HCT116 (cell line): Measurements from ENCODE around the gene KRTAP4-8. TPM values are rescaled to one million over a fixed set of nuclear protein-coding genes. Genes with fewer than 3 reads are reported as not detected.
"Not testable (repeated sequence)": the region's sequence is repeated elsewhere in the genome, so short reads cannot be mapped to it uniquely, and the experiment has no call there.

ENCODE experiments used
- ATAC-seq: fragments of 200-7000 bp; cut with Tn5 transposase; 2 replicates; pipeline ENCODE4 v1.9.1; 2020; ENCODE audit warnings: mild to moderate bottlenecking, moderate library complexity
- BruUV-seq: library from RNA; stranded (reverse); fragments of 400-500 nt; replicated peaks from 2 replicates; lab custom pipeline; 2021; lab: Mats Ljungman, UMichigan
- CTCF ChIA-PET: fragments of 300-600 bp; sonication (Branson Sonifier 250); formaldehyde crosslinking; loops from one replicate; lab custom pipeline; 2021; ENCODE audit warnings: antibody characterized with exemption; lab: Charles Lee
- POLR2A ChIA-PET: fragments of 300-600, 350-600 bp; sonication (Branson Sonifier 250); formaldehyde crosslinking; loops from one replicate; lab custom pipeline; 2021; ENCODE audit warnings: antibody characterized with exemption; lab: Charles Lee
- RAD21 ChIA-PET, 2 experiments: fragments of 300-600 bp; sonication (Branson Sonifier 250); formaldehyde crosslinking; loops; one replicate each; lab custom pipeline; 2023; ENCODE audit warnings: low total read pairs in 2 of 2; ENCODE audit not compliant: uncharacterized antibody in 2 of 2, unreplicated experiment in 2 of 2, low non-redundant PET in 1 of 2; lab: Charles Lee
- DNase-seq: peaks from one replicate; pipeline ENCODE4 v3.0.0-alpha.2; 2010; ENCODE audit warnings: low read depth, low spot score
- H2AFZ ChIP-seq: fragments of 200-600 bp; shearing (Covaris generic), sonication (generic); 2 replicates; pipeline ENCODE4 v1.6.1; 2017; ENCODE audit warnings: low read depth, mixed run types, mixed read lengths, antibody characterized with exemption, low read length; ENCODE audit not compliant: poor library complexity, severe bottlenecking
- H3K27ac ChIP-seq: 2 replicates; pipeline ENCODE4 v1.5.1; 2012; ENCODE audit warnings: low read depth, low read length
- H3K27me3 ChIP-seq: fragments of 200-600 bp; sonication (generic); 2 replicates; pipeline ENCODE4 v1.6.1; 2016; ENCODE audit warnings: mixed run types, low read length, mixed read lengths; ENCODE audit not compliant: insufficient read depth
- H3K36me3 ChIP-seq, 2 experiments: fragments of 200-500 bp in 1 of 2; fragments of 200-600 bp in 1 of 2; sonication (Bioruptor generic) in 1 of 2; sonication (generic) in 1 of 2; 2 replicates each; pipeline versions ENCODE4 v1.5.1 to v1.6.1; 2014 to 2016; ENCODE audit warnings: low read length in 2 of 2, inconsistent platforms in 1 of 2, mixed read lengths in 1 of 2, mixed run types in 1 of 2; ENCODE audit not compliant: insufficient read depth in 2 of 2, control insufficient read depth in 1 of 2
- H3K4me1 ChIP-seq, 2 experiments: fragments of 200-600 bp in 1 of 2; sonication (generic) in 1 of 2; 2 replicates each; pipeline versions ENCODE4 v1.5.1 to v1.6.1; 2012 to 2017; ENCODE audit warnings: low read length in 2 of 2, inconsistent platforms in 1 of 2, mild to moderate bottlenecking in 1 of 2, mixed read lengths in 1 of 2, mixed run types in 1 of 2, moderate library complexity in 1 of 2; ENCODE audit not compliant: insufficient read depth in 2 of 2, control insufficient read depth in 1 of 2
- H3K4me2 ChIP-seq: fragments of 200-600 bp; sonication (generic); 2 replicates; pipeline ENCODE4 v1.6.1; 2017; ENCODE audit warnings: mixed run types, low read length, mixed read lengths
- H3K4me3 ChIP-seq, 2 experiments: fragments of 200-600 bp in 1 of 2; sonication (generic) in 1 of 2; replicated peaks in 1 of 2; 2 replicates each; pipeline ENCODE4 v1.5.1; 2011 to 2016; ENCODE audit warnings: low read length in 2 of 2, control low read depth in 1 of 2, low read depth in 1 of 2, mild to moderate bottlenecking in 1 of 2, mixed read lengths in 1 of 2, mixed run types in 1 of 2
- H3K79me2 ChIP-seq: fragments of 200-600 bp; sonication (generic); 2 replicates; pipeline ENCODE4 v1.6.1; 2017; ENCODE audit warnings: mild to moderate bottlenecking, mixed run types, low read length, moderate library complexity, mixed read lengths; ENCODE audit not compliant: insufficient read depth
- H3K9ac ChIP-seq: fragments of 200-600 bp; sonication (generic); 2 replicates; pipeline ENCODE4 v1.6.1; 2016; ENCODE audit warnings: low read length, mixed read lengths
- H3K9me2 ChIP-seq: fragments of 200-600 bp; sonication (generic), shearing (Covaris generic); 2 replicates; pipeline ENCODE4 v1.6.1; 2017; ENCODE audit warnings: mixed run types, mild to moderate bottlenecking, moderate library complexity; ENCODE audit not compliant: insufficient read depth
- H3K9me3 ChIP-seq, 2 experiments: fragments of 200-500 bp in 1 of 2; fragments of 200-600 bp in 1 of 2; sonication (Bioruptor generic) in 1 of 2; sonication (generic) in 1 of 2; 2 replicates each; pipeline ENCODE4 v1.6.1; 2014 to 2017; ENCODE audit warnings: low read length in 2 of 2, mixed read lengths in 2 of 2, inconsistent platforms in 1 of 2, low read depth in 1 of 2, mild to moderate bottlenecking in 1 of 2, mixed run types in 1 of 2, moderate library complexity in 1 of 2; ENCODE audit not compliant: control insufficient read depth in 1 of 2, insufficient read depth in 1 of 2
- H4K20me1 ChIP-seq: fragments of 200-600 bp; sonication (generic), shearing (Covaris generic); 2 replicates; pipeline ENCODE4 v1.6.1; 2017; ENCODE audit warnings: mixed run types, mild to moderate bottlenecking, moderate library complexity; ENCODE audit not compliant: insufficient read depth
- CBX3 ChIP-seq: IDR thresholded peaks from 2 replicates; pipeline ENCODE4 v1.6.1; 2012; ENCODE audit warnings: low read depth
- ELF1 ChIP-seq: IDR thresholded peaks from 2 replicates; pipeline ENCODE4 v1.6.1; 2012; ENCODE audit warnings: low read depth, borderline replicate concordance
- EZH2phosphoT487 ChIP-seq: fragments of 200-600 bp; IDR thresholded peaks from 2 replicates; pipeline ENCODE4 v1.6.1; 2018; ENCODE audit warnings: antibody characterized with exemption, borderline replicate concordance
- JUND ChIP-seq: IDR thresholded peaks from 2 replicates; pipeline ENCODE4 v1.6.1; 2012
- SRF ChIP-seq: IDR thresholded peaks from 2 replicates; pipeline ENCODE4 v1.6.1; 2012; ENCODE audit warnings: low read depth
- intact Hi-C: fragments of 100-400 bp; cut with micrococcal nuclease; formaldehyde crosslinking; loops from 2 replicates; pipeline ENCODE4 v1.10.0; 2022
- total RNA-seq: library from RNA; stranded (reverse); gene quantifications from one replicate; pipeline ENCODE4 v1.2.1, GENCODE V29; 2021; ENCODE audit not compliant: unreplicated experiment
- TF ChIP-seq, protein P1 (sequence below): IDR thresholded peaks from 2 replicates; pipeline ENCODE4 v1.6.1; 2012
- TF ChIP-seq, protein P2 (sequence below): IDR thresholded peaks from 2 replicates; pipeline ENCODE4 v1.6.1; 2012; ENCODE audit warnings: low read depth

Gene KRTAP4-8
- total RNA-seq, 1 experiment from 2014 or later: not detected

GRCh38 chr17:41118721-41119120 is 20.8 kb upstream of the KRTAP4-8 start:
- ChIA-PET CTCF (no interaction called here), RAD21 (no interaction called here), POLR2A (no interaction called here)
- no peaks in the 10 kb centered on the region for H3K9me2 ChIP-seq
- BruUV-seq: no TSS peak
- 0 out of 4 replicates have a peak, but pooled peaks cover 0 to 2% of the 10 kb centered on the region in 2 experiments for H3K36me3 ChIP-seq
- H3K9me3 ChIP-seq: peaks cover 0 to 6% of the 10 kb centered on the region in 2 experiments; a peak in 1 of 4 replicates
- H2AFZ ChIP-seq: no peak overlapping the region
- no peak for ATAC-seq
- no peak overlapping the region for H3K4me2 ChIP-seq
- H3K79me2 ChIP-seq: no peaks in the 10 kb centered on the region
- H3K27me3 ChIP-seq: no peaks in the 10 kb centered on the region
- H3K9ac ChIP-seq: no peak overlapping the region
- no peak overlapping the region for H3K4me3 ChIP-seq
- TF ChIP-seq ELF1: no peak
- TF ChIP-seq JUND: no peak
- TF ChIP-seq, protein P1, sequence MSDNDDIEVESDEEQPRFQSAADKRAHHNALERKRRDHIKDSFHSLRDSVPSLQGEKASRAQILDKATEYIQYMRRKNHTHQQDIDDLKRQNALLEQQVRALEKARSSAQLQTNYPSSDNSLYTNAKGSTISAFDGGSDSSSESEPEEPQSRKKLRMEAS: no peak
- TF ChIP-seq, protein P2, sequence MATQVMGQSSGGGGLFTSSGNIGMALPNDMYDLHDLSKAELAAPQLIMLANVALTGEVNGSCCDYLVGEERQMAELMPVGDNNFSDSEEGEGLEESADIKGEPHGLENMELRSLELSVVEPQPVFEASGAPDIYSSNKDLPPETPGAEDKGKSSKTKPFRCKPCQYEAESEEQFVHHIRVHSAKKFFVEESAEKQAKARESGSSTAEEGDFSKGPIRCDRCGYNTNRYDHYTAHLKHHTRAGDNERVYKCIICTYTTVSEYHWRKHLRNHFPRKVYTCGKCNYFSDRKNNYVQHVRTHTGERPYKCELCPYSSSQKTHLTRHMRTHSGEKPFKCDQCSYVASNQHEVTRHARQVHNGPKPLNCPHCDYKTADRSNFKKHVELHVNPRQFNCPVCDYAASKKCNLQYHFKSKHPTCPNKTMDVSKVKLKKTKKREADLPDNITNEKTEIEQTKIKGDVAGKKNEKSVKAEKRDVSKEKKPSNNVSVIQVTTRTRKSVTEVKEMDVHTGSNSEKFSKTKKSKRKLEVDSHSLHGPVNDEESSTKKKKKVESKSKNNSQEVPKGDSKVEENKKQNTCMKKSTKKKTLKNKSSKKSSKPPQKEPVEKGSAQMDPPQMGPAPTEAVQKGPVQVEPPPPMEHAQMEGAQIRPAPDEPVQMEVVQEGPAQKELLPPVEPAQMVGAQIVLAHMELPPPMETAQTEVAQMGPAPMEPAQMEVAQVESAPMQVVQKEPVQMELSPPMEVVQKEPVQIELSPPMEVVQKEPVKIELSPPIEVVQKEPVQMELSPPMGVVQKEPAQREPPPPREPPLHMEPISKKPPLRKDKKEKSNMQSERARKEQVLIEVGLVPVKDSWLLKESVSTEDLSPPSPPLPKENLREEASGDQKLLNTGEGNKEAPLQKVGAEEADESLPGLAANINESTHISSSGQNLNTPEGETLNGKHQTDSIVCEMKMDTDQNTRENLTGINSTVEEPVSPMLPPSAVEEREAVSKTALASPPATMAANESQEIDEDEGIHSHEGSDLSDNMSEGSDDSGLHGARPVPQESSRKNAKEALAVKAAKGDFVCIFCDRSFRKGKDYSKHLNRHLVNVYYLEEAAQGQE: no peak
- no peak for TF ChIP-seq SRF
- TF ChIP-seq EZH2phosphoT487: no peak
- TF ChIP-seq CBX3: no peak
- TF ChIP-seq, all 23 proteins: peak for 0
- intact Hi-C loops: no loop called here
- H3K27ac ChIP-seq: no peak overlapping the region
- no peaks in the 10 kb centered on the region for H4K20me1 ChIP-seq
- peaks cover 0 to 20% of the 10 kb centered on the region in 2 experiments; a peak in 2 of 4 replicates for H3K4me1 ChIP-seq
- no peak for DNase-seq

GRCh38 chr17:41117846-41118386 is 20.0 kb upstream of the KRTAP4-8 start, which contains the start of gene KRTAP4-11:
TSS of gene KRTAP4-11 (minus strand) at chr17:41118373. CDS start at chr17:41118315, 58 bp downstream.
- H3K4me3 ChIP-seq, CTCF ChIA-PET, H3K9ac ChIP-seq, intact Hi-C loops, BruUV-seq, H3K36me3 ChIP-seq, H2AFZ ChIP-seq, H3K9me2 ChIP-seq, POLR2A ChIA-PET, H4K20me1 ChIP-seq, H3K27ac ChIP-seq, H3K4me2 ChIP-seq, ATAC-seq, H3K27me3 ChIP-seq, DNase-seq, H3K9me3 ChIP-seq, H3K79me2 ChIP-seq, RAD21 ChIA-PET: not testable (repeated sequence)
- H3K4me1 ChIP-seq: peaks cover 0 to 14% of the 10 kb centered on the region in 2 experiments; a peak in 2 of 4 replicates
